HG03571 (cell line): ENCODE measurements around the gene B9D2.

Experiments
- ATAC-seq: cut with Tn5 transposase; IDR thresholded peaks from one replicate; pipeline ENCODE4 v1.9.1; 2021; ENCODE audit not compliant: unreplicated experiment

B9D2 gene

GRCh38 chr19:41311613-41312012, 52.3 kb downstream of the B9D2 start:
- ATAC-seq: no peak

- ATAC-seq: no peak
Observed at GRCh38 chr19:41311072-41311471, 52.9 kb downstream of the B9D2 start.

DNA sequence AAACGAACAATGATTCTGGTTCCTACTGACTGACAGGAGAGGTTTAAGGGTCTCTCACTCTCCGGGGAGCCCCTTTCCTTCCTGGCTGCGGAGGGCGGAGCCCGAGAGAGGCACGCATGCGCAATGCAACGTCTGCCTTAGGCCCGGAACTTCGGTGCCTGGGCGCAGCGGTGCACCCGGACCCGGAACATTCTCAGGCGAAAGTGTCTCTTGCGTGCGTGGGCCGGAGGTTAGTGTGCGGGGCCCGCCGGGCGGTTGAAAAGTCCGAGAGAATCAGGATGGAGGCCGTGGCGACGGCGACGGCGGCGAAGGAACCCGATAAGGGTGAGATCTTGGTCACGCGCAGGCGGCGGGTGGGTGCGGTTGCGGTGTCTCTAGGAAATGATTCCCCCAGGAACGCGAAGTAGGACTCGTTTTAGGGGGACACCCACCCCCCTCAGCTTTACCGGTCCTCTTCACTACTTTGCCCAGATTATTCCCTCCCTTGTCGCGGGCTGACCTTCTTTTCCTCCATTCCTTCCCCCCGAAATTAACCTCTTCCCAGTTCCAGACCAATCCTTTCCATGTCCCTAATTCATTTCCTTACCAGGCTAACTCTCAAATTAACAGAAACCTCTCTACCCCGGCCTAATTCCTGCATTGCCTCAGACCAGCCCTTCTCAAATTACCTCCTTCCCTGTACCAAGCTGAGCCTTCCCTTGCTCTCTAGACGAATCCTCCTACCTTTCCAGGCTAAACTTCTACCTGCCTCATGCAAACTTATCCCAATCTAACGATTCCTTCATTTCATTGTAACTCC, 53.7 kb downstream of the B9D2 start, which contains the start of gene CCDC97:
CCDC97 (plus strand) TSS at position 140 of the 799 bp plus-strand sequence; CDS start at position 279, 139 bp downstream.
- ATAC-seq: peak; percentile 54

GRCh38 chr19:41309180-41310032, 54.5 kb downstream of the B9D2 start:
- ATAC-seq: no peak

GRCh38 chr19:41308450-41309179, 55.3 kb downstream of the B9D2 start:
- ATAC-seq: no peak

DNA sequence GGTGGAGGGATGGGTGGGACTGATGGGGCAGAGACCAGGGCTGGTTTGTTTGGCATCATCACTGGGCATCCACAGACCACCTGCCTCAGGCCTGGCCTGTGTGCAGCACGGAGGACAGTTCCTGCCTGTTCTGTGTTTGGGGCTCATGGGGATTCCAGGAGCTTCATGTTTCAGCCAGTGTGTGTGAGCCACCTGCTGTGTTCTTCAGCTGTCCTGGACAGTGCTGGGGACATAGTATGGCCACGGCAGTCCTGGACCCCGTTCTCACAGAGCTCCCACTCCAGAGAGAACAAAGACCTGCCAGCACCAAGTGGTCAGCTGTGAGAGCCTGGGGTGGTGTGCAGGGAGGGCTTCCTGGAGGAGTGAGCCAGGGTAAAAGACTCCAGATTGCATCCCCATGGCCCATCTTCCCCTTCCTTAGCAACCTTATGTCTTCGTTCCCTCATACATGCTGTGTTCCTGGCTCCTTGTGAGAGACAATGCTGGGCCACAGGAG, 55.9 kb downstream of the B9D2 start:
- ATAC-seq: no peak

GRCh38 chr19:41307090-41307875, 56.7 kb downstream of the B9D2 start:
- ATAC-seq: no peak

- ATAC-seq: no peak
Observed at GRCh38 chr19:41305927-41306793, 57.8 kb downstream of the B9D2 start.

GRCh38 chr19:41304706-41305483, 59.1 kb downstream of the B9D2 start:
- no peak for ATAC-seq
